ENCODE results near the gene BUD23.
"Not testable (repeated sequence)": the region's sequence is repeated elsewhere in the genome, so short reads cannot be mapped to it uniquely, and the experiment has no call there.

The BUD23 gene

GRCh38 chr7:73719806-73720169 is 36.4 kb downstream of the BUD23 start:
- DNase-seq, result peak; percentile 56

DNA sequence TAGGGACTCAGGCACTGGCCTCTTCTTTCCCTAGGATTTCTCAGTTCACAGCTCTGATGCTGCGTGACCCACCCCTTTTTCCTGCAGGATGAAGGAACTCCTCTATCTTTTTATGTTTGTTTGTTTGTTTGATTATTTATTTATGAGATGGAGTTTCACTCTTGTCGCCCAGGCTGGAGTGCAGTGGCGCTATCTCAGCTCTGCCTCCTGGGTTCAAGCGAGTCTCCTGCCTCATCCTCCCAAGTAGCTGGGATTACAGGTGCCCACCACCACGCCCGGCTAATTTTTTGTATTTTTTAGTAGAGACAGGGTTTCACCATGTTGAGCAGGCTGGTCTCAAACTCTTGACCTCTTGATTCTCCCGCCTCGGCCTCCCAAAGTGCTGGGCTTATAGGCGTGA is 37.0 kb downstream of the BUD23 start:
- DNase-seq, result not testable (repeated sequence)

- no peak for DNase-seq
Measured at GRCh38 chr7:73721377-73721817, 38.0 kb downstream of the BUD23 start.

DNA sequence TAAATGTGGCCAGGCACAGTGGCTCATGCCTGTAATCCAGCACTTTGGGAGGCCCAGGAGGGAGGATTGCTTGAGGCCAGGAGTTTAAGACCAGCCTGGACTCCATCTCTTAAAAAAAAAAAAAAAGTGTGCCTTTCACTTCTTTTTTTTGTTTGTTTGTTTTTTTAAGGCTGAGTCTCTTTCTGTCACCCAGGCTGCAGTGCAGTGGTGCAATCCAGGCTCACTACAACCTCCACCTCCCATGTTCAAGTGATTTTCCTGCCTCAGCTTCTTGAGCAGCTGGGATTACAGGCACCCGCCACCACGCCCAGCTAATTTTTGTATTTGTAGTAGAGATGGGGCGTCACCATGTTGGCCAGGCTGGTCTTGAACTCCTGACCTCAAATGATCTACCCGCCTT is 38.8 kb downstream of the BUD23 start:
- not testable (repeated sequence) for DNase-seq

GRCh38 chr7:73722785-73723184 is 39.4 kb downstream of the BUD23 start:
- no peak for DNase-seq

DNA sequence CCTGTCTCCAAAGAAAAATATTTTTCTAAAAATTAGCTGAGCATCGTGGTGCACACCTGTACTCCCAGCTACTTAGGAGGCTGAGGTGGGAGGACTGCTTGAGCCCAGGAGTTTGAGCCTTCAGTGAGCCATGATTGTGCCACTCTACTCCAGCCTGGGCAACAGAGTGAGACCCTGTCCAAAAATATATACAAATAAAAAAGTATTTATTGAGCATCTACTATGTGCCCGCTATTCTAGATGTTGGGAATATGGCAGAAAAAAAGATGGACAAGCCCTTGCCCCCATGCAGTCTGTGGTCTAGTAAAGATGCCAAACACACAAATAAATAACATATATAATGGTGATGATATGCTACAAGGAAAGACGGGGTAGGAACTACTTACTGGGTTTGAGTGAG is 40.4 kb downstream of the BUD23 start:
- no peak for DNase-seq

DNA sequence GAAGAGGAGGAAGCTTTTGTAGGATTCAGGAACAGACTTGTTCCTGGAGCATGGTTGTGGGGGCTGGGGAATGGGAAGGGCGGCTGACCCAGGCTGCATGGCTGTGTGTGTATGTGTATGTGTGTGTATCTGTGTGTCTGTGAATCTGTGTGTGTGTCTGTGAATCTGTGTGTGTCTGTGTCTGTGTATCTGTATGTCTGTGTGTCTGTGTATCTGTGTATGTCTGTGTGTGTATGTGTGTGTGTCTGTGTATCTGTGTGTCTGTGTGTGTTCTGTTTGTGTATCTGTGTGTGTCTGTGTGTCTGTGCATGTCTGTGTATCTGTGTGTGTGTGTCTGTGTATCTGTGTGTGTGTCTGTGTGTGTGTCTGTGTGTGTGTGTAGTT is 42.7 kb downstream of the BUD23 start:
- DNase-seq, result no peak

DNA sequence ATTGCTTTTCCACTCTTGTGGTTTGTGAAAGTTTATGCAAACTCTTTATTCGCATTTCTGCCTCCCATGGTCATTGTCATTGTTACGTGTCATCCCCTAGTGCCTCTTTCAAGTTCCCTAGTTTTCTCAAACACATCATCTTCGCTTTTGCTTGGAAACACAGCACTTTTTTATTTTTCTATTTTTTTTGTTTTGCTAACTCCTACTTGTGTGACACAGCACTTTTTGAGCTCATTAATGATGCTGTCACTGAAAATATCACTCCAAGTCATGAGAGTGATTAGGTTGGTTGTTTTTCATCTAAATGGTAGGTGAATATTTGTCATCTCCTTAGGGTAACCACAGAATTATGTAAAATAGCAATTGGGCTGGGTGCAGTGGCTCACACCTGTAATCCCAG is 44.6 kb downstream of the BUD23 start:
- DNase-seq, result peak; percentile 30

DNA sequence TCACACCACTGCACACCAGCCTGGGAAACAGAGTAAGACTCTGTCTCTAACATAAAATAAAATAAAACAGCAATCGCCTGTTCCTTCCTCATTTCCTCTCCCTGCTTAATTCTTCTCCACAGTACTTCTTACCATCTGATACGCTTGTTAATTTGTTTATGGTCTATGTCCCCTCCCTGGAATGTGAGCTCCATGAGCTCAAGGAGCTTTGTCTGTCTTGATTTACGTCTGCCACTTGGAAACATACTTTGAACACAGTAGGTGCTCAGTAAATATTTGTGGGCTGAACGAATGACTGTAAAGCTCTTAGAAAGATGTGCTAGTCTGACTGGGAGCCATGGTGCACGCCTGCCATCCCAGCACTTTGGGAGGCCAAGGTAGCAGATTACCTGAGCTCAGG is 45.2 kb downstream of the BUD23 start:
- DNase-seq, result no peak

- peak; percentile 68 for DNase-seq
Measured at GRCh38 chr7:73730485-73730884, 47.1 kb downstream of the BUD23 start.

DNA sequence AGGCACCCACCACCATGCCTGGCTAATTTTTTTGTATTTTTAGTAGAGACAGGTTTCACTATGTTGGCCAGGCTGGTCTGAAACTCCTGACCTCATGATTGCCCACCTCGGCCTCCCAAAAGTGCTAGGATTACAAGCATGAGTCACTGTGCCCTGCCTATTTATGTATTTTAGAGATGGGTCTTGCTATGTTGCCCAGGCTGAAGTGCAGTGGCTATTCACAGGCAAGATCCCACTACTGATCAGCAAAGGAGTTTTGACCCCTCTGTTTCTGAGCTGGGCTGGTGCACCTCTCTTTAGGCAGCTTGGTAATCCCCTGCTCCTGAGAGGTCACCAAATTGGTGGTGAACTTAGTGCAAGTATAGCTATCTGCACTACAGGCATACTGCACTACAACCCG is 49.0 kb downstream of the BUD23 start:
- DNase-seq, result no peak

GRCh38 chr7:73734619-73735527 is 51.5 kb downstream of the BUD23 start:
- DNase-seq, result peak; percentile 98

GRCh38 chr7:73735528-73735905 is 52.1 kb downstream of the BUD23 start:
- DNase-seq, result no peak

- no peak for DNase-seq
Measured at GRCh38 chr7:73736885-73737284, 53.5 kb downstream of the BUD23 start.

- no peak for DNase-seq
Measured at GRCh38 chr7:73737491-73738219, 54.3 kb downstream of the BUD23 start.

GRCh38 chr7:73738220-73738611 is 54.8 kb downstream of the BUD23 start:
- peak; percentile 88 for DNase-seq

GRCh38 chr7:73738612-73739386 is 55.4 kb downstream of the BUD23 start, which contains the start of gene ABHD11:
Gene ABHD11, minus strand, starts transcription at chr7:73738802. Its CDS starts 32 bp downstream, at chr7:73738770.
- peak; percentile 99 for DNase-seq

DNA sequence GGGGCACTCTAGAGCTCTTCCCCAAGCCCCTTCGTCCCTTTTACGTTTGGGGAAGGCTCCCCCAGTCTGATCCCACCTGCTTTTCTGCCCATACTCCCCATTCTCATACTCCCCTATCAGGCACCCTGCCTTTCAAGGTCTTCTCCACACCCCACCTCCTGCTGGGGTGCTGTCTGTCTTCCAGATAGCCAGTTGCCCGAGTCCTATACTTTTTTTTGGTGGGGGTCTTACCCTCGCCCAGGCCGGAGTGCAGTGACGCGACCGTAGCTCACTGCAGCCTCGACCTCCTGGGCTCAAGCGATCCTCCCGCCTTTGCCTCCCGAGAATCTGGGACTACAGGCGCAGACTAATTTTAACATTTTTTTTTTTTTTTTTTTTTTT is 56.0 kb downstream of the BUD23 start:
- no peak for DNase-seq

DNA sequence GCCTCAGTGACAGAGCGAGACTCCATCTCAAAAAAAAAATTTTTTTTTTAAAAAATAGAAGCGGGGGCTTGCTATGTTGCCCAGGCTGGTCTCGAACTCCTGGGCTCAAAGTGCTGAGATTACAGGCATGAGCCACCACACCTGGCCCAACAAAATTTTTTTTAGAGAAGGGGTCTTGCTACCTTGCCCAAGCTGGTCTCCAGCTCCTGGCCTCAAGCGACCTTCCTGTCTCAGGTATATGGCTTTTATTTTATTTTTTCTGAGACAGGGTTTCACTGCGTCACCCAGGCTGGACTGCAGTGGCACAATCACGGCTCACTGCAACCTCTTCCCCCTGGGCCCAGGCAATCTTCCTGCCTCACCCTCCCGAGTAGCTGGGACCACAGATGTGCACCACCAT is 56.8 kb downstream of the BUD23 start:
- no peak for DNase-seq

GRCh38 chr7:73740771-73741170 is 57.4 kb downstream of the BUD23 start:
- DNase-seq, result no peak

DNA sequence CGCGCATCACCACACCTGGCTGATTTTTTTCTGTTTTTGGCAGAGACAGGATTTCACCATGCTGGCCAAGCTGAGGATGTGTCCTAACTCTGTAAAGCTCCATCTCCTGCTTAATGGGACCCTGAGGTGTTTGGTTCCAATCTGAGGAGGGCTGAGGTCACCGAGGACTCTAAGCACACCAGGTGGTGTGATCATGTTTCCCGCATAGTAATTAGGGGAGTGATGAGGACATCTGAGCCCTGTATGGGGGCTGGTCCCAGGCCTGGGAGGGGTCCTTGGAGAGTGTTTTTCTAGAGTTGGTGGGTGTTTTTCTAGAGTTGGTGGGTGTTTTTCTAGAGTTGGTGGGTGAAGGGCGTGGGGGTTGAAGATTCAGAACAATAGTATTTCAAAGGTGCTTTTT is 58.2 kb downstream of the BUD23 start:
- no peak for DNase-seq

DNA sequence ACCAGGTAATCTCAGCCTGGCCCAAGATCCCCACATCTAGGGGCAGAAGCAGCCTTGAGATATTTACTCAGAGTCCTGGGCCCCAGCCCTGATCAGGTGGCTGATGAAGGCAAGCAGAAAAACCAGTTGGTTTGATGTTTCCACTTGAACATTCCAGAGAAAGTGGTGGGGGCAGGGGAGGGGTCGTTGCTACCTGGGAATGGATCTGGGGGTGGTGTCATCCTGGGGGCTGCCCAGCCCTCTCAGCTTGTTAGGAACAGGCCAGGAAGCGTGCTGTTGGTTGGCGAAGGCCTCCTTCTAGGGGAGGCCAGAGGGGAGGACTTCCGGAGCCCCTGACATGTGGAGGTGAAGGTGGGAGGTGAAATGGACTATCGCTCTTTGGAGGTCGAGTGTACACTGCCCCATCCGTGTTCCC is 58.9 kb downstream of the BUD23 start:
- DNase-seq, result no peak
